ENCODE results near the gene CST7.

CST7 gene

DNA sequence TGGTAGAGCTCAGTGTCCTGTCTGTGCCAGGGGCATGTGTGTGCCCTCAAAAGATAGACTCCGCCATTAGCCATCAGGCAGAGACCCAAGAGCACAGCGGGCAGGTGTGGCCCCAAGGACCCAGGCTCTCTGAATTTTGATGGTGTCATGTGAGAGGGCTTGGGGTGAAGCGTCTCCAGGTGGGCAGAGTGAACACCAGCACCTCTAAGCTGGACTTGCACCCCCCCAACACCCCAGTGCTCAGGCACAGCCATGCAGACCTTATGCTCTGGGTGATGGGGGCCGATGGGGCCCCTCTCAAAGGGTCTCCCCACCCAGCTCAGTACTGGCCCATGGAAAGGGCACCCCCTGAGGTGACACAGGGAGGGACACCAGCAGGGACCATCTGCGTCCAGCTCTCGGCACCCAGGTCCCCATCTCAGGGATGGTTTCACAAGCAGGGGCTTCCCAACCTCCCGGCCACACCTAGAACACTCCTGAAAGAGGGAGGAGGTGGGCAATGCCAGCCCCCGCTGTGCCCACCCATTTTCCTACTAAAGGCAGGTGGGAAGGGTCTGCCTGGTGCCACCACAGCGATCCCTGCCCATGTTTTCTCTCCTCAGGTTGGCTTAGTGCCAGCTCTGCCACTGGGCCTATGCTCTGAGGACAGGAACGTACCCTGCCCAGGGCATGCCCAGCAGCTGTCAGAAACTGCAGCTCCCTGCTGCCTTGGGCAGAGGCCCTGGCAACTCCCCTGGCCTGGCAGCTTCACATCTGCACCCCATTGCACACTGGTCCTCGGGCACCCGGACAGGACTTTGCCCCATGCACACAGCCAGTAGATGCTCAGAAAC is 3.5 kb downstream of the CST7 start:
- TF ChIP-seq CTCF (IDR thresholded peaks at IDR 0.05) = no peak

DNA sequence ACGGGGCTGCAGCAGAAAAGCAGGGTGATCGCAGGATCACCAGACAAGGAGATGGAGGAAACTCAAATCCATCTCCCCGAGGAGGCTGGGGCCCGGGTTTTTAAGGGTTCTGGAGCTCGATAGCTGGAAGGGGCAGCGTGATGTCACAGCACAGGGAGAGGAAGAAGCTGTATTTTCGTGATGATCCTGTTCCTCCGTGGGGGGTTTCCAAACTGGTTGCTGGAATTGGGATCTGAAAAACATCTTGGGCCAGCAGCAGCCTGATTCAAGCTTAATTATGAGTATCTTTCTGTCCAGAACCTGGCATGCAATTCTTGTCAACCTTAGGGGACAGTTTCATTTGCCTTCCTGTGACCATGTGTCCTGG is 4.1 kb downstream of the CST7 start:
- TF ChIP-seq CTCF (IDR thresholded peaks at IDR 0.05) = no peak

- no peak for TF ChIP-seq CTCF (IDR thresholded peaks at IDR 0.05)
Observed at GRCh38 chr20:24953621-24954133, 4.6 kb downstream of the CST7 start.

DNA sequence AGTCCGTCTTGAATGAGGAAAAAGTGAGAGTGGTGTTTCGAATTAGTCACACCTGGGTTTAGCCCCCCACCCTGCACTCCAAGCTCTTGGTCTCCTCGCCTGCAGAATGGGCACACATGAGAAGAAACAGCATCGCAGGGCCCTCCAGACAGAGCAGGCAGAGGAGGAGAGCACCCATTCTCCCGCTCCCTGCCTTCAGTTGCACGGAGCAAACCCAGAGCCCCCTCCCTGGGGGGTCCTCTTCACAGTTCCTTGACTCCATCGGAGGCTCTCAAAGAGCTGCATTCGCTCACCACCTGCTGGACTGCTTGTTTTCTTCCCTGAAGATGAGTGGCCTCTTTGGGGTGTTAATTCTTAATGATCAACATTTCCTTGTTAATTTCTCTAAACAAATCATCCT is 5.1 kb downstream of the CST7 start:
- no peak for TF ChIP-seq CTCF (IDR thresholded peaks at IDR 0.05)

GRCh38 chr20:24954566-24954965 is 5.5 kb downstream of the CST7 start:
- no peak for TF ChIP-seq CTCF (IDR thresholded peaks at IDR 0.05)

- TF ChIP-seq CTCF (IDR thresholded peaks at IDR 0.05) = no peak
Observed at GRCh38 chr20:24955045-24955444, 6.0 kb downstream of the CST7 start.

DNA sequence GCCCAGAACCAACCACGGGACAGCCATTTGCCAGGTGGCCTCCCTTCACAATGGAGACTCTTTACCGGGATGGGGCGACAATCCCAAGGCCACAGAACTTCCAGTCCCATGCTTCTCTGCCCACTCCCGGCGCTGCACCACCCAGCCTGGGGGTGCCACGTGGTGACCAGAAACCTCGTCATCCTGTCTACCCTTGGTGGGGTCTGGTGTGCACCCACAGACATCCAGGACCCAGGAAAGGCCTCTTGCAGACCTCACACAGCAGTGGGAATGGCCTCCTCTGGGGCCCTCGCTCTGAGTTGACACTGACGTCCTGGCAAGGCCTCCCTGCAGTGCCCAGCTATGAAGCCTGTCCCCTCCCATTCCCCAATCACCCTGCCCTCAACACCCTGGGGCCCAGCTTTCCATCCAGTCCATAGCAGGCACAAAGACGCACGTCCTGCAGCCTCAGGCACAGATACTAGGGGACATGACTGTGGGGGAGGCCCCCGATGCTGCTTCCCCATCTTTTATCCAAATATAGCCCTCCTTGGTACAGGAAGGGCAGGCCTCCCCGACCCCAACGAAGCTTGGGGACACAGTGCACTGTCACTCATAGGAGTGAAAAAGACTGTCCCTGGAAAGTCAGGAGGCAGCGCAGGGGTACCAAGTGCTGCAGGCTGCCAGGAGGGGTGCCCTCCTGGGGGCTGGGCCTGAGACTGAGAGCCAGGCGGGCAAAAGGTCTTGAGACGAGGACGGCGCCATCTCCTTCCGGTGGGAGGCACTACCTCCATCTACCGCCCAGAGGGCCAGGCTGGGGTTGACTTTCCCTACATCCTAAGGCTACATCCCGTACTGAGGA is 7.2 kb downstream of the CST7 start:
- no peak for TF ChIP-seq CTCF (IDR thresholded peaks at IDR 0.05)
